H1 (cell line): ENCODE results near the gene IL23A. TPM values are rescaled to one million over a fixed set of nuclear protein-coding genes. Genes with fewer than 3 reads are reported as not detected.

Experiments used
- CTCF ChIA-PET: fragments of 300-600 bp; sonication (Branson Sonifier 250); formaldehyde crosslinking; loops from one replicate; lab custom pipeline; 2021; ENCODE audit not compliant: partially characterized antibody; lab: Charles Lee
- POLR2A ChIA-PET: fragments of 300-600 bp; sonication (Branson Sonifier 250); formaldehyde crosslinking; loops from one replicate; lab custom pipeline; 2021; ENCODE audit warnings: inconsistent platforms; ENCODE audit not compliant: partially characterized antibody; lab: Charles Lee
- DNase-seq, 2 experiments: peaks; one replicate each; pipeline versions ENCODE4 v3.0.0 to v3.0.0-alpha.2; 2010 to 2022; ENCODE audit warnings: low spot score in 2 of 2, low read depth in 1 of 2, mixed read lengths in 1 of 2
- FAIRE-seq: peaks from 2 replicates; lab custom pipeline; 2011; peaks lifted over from hg19 to GRCh38; lab: Jason Lieb, UNC
- H2AFZ ChIP-seq: 2 replicates; pipeline ENCODE4 v1.8.1; 2012; ENCODE audit warnings: low read length, inconsistent platforms
- H2AK5ac ChIP-seq: 2 replicates; pipeline ENCODE4 v1.6.1; 2013; ENCODE audit warnings: low read depth, low read length
- H2BK120ac ChIP-seq: replicated peaks from 2 replicates; pipeline ENCODE3; 2013; ENCODE audit warnings: low read depth, low read length, inconsistent platforms
- H2BK12ac ChIP-seq: 2 replicates; pipeline ENCODE4 v1.6.1; 2013; ENCODE audit warnings: low read depth, low read length
- H2BK15ac ChIP-seq: 2 replicates; pipeline ENCODE4 v1.6.1; 2013; ENCODE audit warnings: low read length
- H2BK20ac ChIP-seq: 2 replicates; pipeline ENCODE4 v1.6.1; 2013; ENCODE audit warnings: low read length
- H2BK5ac ChIP-seq: 2 replicates; pipeline ENCODE4 v1.6.1; 2013; ENCODE audit warnings: low read depth, low read length
- H3K14ac ChIP-seq: 2 replicates; pipeline ENCODE4 v1.6.1; 2013; ENCODE audit warnings: inconsistent platforms; ENCODE audit not compliant: insufficient read length
- H3K18ac ChIP-seq: 2 replicates; pipeline ENCODE4 v1.6.1; 2013; ENCODE audit warnings: low read length; ENCODE audit errors: extremely low read depth
- H3K23ac ChIP-seq: 2 replicates; pipeline ENCODE4 v1.6.1; 2013; ENCODE audit warnings: inconsistent platforms; ENCODE audit not compliant: insufficient read length
- H3K23me2 ChIP-seq: 2 replicates; pipeline ENCODE4 v1.6.1; 2013; ENCODE audit warnings: low read depth, low read length
- H3K27ac ChIP-seq: 2 replicates; pipeline ENCODE4 v1.6.1; 2011; ENCODE audit warnings: low read depth, low read length, inconsistent platforms
- H3K27me3 ChIP-seq, 4 experiments: replicated peaks in 1 of 4; 1 replicate in 1 of 4; 2 replicates in 3 of 4; pipeline versions ENCODE4 v1.6.1 to v1.8.1; 2011 to 2013; ENCODE audit warnings: low read length in 3 of 4, mild to moderate bottlenecking in 3 of 4, inconsistent platforms in 2 of 4, mixed read lengths in 2 of 4, moderate library complexity in 1 of 4; ENCODE audit not compliant: control insufficient read depth in 3 of 4, insufficient read depth in 3 of 4; ENCODE audit errors: extremely low read depth in 1 of 4
- H3K36me3 ChIP-seq, 4 experiments: 2 replicates each; pipeline versions ENCODE4 v1.6.1 to v1.8.1; 2011 to 2013; ENCODE audit warnings: mild to moderate bottlenecking in 4 of 4, low read length in 3 of 4, moderate library complexity in 2 of 4, control low read depth in 1 of 4, inconsistent platforms in 1 of 4; ENCODE audit not compliant: insufficient read depth in 4 of 4, control insufficient read depth in 2 of 4
- H3K4ac ChIP-seq: replicated peaks from 2 replicates; pipeline ENCODE3; 2013; ENCODE audit warnings: low read length, low read depth, mixed read lengths, inconsistent platforms; ENCODE audit not compliant: insufficient read length
- H3K4me1 ChIP-seq, 4 experiments: replicated peaks in 1 of 4; 1 replicate in 1 of 4; 2 replicates in 3 of 4; pipeline versions ENCODE4 v1.6.1 to v1.8.1; 2011 to 2013; ENCODE audit warnings: low read length in 3 of 4, inconsistent platforms in 2 of 4, mixed read lengths in 1 of 4; ENCODE audit not compliant: insufficient read depth in 4 of 4, control insufficient read depth in 3 of 4
- H3K4me2 ChIP-seq, 2 experiments: 2 replicates each; pipeline versions ENCODE4 v1.6.1 to v1.8.1; 2011 to 2013; ENCODE audit warnings: low read depth in 2 of 2, low read length in 2 of 2, control low read depth in 1 of 2, inconsistent platforms in 1 of 2, mild to moderate bottlenecking in 1 of 2; ENCODE audit not compliant: insufficient read depth in 1 of 2
- H3K4me3 ChIP-seq, 4 experiments: fragments of 200-600, 300-600 bp in 1 of 4; sonication (generic), shearing (Covaris generic), sonication (Bioruptor Twin) in 1 of 4; 2 replicates each; pipeline versions ENCODE4 v1.5.1 to v1.8.1; 2011 to 2016; ENCODE audit warnings: low read length in 4 of 4, low read depth in 3 of 4, control low read depth in 2 of 4, inconsistent platforms in 2 of 4, mild to moderate bottlenecking in 2 of 4, mixed read lengths in 1 of 4, moderate library complexity in 1 of 4; ENCODE audit not compliant: insufficient read depth in 2 of 4; ENCODE audit errors: extremely low read depth in 1 of 4
- H3K56ac ChIP-seq: replicated peaks from 2 replicates; pipeline ENCODE3; 2013; ENCODE audit warnings: low read depth, mild to moderate bottlenecking, mixed read lengths, low read length, inconsistent platforms; ENCODE audit not compliant: insufficient read length
- H3K79me1 ChIP-seq: 2 replicates; pipeline ENCODE4 v1.6.1; 2013; ENCODE audit warnings: low read depth, low read length, control low read depth
- H3K79me2 ChIP-seq, 2 experiments: 2 replicates each; pipeline versions ENCODE4 v1.6.1 to v1.8.1; 2012 to 2013; ENCODE audit warnings: low read length in 2 of 2, mild to moderate bottlenecking in 2 of 2, inconsistent platforms in 1 of 2; ENCODE audit not compliant: insufficient read depth in 2 of 2, control insufficient read depth in 1 of 2
- H3K9ac ChIP-seq, 4 experiments: replicated peaks in 1 of 4; 1 replicate in 1 of 4; 2 replicates in 3 of 4; pipeline versions ENCODE4 v1.6.1 to v1.8.1; 2011 to 2013; ENCODE audit warnings: low read depth in 3 of 4, low read length in 3 of 4, control low read depth in 2 of 4, mild to moderate bottlenecking in 2 of 4, moderate library complexity in 2 of 4, inconsistent platforms in 1 of 4; ENCODE audit errors: extremely low read depth in 1 of 4
- H3K9me3 ChIP-seq, 2 experiments: 2 replicates each; pipeline versions ENCODE4 v1.6.1 to v1.8.1; 2012 to 2013; ENCODE audit warnings: mild to moderate bottlenecking in 2 of 2, moderate library complexity in 2 of 2, control low read depth in 1 of 2, inconsistent platforms in 1 of 2, low read depth in 1 of 2, low read length in 1 of 2, mixed read lengths in 1 of 2; ENCODE audit not compliant: insufficient read depth in 2 of 2
- H4K20me1 ChIP-seq, 2 experiments: replicated peaks in 1 of 2; 2 replicates each; pipeline versions ENCODE3 to v1.8.1; 2011 to 2013; ENCODE audit warnings: inconsistent platforms in 2 of 2, low read length in 2 of 2, mild to moderate bottlenecking in 1 of 2; ENCODE audit not compliant: insufficient read depth in 2 of 2, control insufficient read depth in 1 of 2
- H4K5ac ChIP-seq: 2 replicates; pipeline ENCODE4 v1.6.1; 2013; ENCODE audit warnings: low read length, low read depth, mixed read lengths, inconsistent platforms; ENCODE audit not compliant: insufficient read length
- H4K8ac ChIP-seq: 2 replicates; pipeline ENCODE4 v1.8.0; 2013; ENCODE audit warnings: mild to moderate bottlenecking, moderate library complexity, low read length, inconsistent platforms; ENCODE audit not compliant: insufficient read depth; ENCODE audit errors: extremely low read depth
- H4K91ac ChIP-seq: replicated peaks from 2 replicates; pipeline ENCODE3; 2013; ENCODE audit warnings: low read length, mixed read lengths, inconsistent platforms; ENCODE audit not compliant: insufficient read length
- ATF2 ChIP-seq: IDR thresholded peaks from 2 replicates; pipeline ENCODE4 v1.6.1; 2012; ENCODE audit warnings: low read length, inconsistent platforms
- EGR1 ChIP-seq: IDR thresholded peaks from 2 replicates; pipeline ENCODE4 v1.6.1; 2011; ENCODE audit warnings: low read depth, low read length, borderline replicate concordance
- EZH2 ChIP-seq: fragments of 200-600 bp; sonication (generic); IDR thresholded peaks from 2 replicates; pipeline ENCODE4 v1.7.1; 2012; ENCODE audit warnings: low read depth, mild to moderate bottlenecking, moderate library complexity, low read length, inconsistent platforms; ENCODE audit not compliant: severe bottlenecking
- FOSL1 ChIP-seq: IDR thresholded peaks from 2 replicates; pipeline ENCODE4 v1.6.1; 2011; ENCODE audit warnings: mild to moderate bottlenecking, low read depth, low read length, moderate library complexity; ENCODE audit not compliant: insufficient read depth
- POLR2A ChIP-seq, 2 experiments: IDR thresholded peaks; 1 replicate in 1 of 2; 2 replicates in 1 of 2; pipeline ENCODE4 v1.6.1; 2011; ENCODE audit warnings: low read depth in 2 of 2, low read length in 2 of 2, mild to moderate bottlenecking in 2 of 2; ENCODE audit errors: control extremely low read depth in 1 of 2
- YY1 ChIP-seq: IDR thresholded peaks from 2 replicates; pipeline ENCODE4 v1.6.1; 2011; ENCODE audit warnings: low read depth, mild to moderate bottlenecking, low read length
- WGBS, 2 experiments: shearing (Covaris generic) in 1 of 2; methylation state at CpG; one replicate each; pipeline versions ENCODE4 v1.1.6 to v1.1.7; 2013 to 2015; ENCODE audit warnings: low lambda C conversion rate in 2 of 2, mixed read lengths in 2 of 2, inconsistent platforms in 1 of 2, low coverage in 1 of 2, missing lambda C conversion rate in 1 of 2; ENCODE audit not compliant: insufficient replicate concordance in 2 of 2, insufficient coverage in 1 of 2, insufficient read length in 1 of 2; ENCODE audit errors: extremely low coverage in 1 of 2, missing lambda C conversion rate in 1 of 2; 5-methylcytosine and 5-hydroxymethylcytosine counted together
- polyA plus RNA-seq, 7 experiments: library from polyadenylated mRNA; depleted of rRNA in 3 of 7; stranded (reverse) in 5 of 7; unstranded in 2 of 7; fragments of >200 nt in 5 of 7; fragments of 200-250 nt in 2 of 7; gene quantifications; 1 replicate in 5 of 7; 2 replicates in 1 of 7; 4 replicates in 1 of 7; pipeline versions ENCODE4 v1.2.1 to v1.2.3, GENCODE V29; 2011 to 2013; ENCODE audit warnings: missing spikeins in 2 of 7, mixed read lengths in 2 of 7
- total RNA-seq: library from RNA; stranded (reverse); fragmentation: NEBNext Ultra II Directional; extraction: Animal tissue kit (Norgen Biotek cat#: 25700); gene quantifications from 2 replicates; pipeline ENCODE4 v1.2.1, GENCODE V29; 2021

IL23A gene
- total and polyA plus RNA-seq, 2 of the 8 experiments (the other 6 are each of a cell fraction or from before 2014, with no cell fraction given) = 2.3 to 3.6 TPM

GRCh38 chr12:56300644-56301464 lies 37.8 kb upstream of the IL23A start:
- Histone ChIP-seq H3K14ac (no peak overlapping the region), H2BK12ac (peak overlapping the region; percentile 77; the same call in 1 of the 2 replicates), H3K18ac (peak overlapping the region; percentile 86), H3K27me3 (no peaks in the 10 kb centered on the region), H2BK120ac (no peak overlapping the region), H3K4me3 (peak overlapping the region; percentile 34 to 99 (median 96); a peak in 7 of 8 replicates), H3K9ac (peak overlapping the region in 3 of 4 experiments; percentile 0 to 71 (median 49); a peak in 3 of 7 replicates), H2BK15ac (no peak overlapping the region), H4K8ac (peak overlapping the region; percentile 63; the same call in 1 of the 2 replicates), H3K79me2 (peaks cover 12 to 38% of the 10 kb centered on the region in 2 experiments), H3K36me3 (peaks cover 2 to 14% (median 8%) of the 10 kb centered on the region in 4 experiments; a peak in 5 of 8 replicates), H2BK5ac (peak overlapping the region; percentile 86), H3K9me3 (no peaks in the 10 kb centered on the region), H3K56ac (no peak overlapping the region), H3K23ac (no peak overlapping the region), H3K4me2 (peak overlapping the region; percentile 82 to 89), H2AK5ac (no peak overlapping the region), H3K79me1 (no peaks in the 10 kb centered on the region), H3K4ac (no peak overlapping the region), H4K20me1 (peaks cover 0 to 2% of the 10 kb centered on the region in 2 experiments), H3K27ac (peak overlapping the region; percentile 78), H3K4me1 (peaks cover 0 to 9% (median 2%) of the 10 kb centered on the region in 4 experiments; a peak in 4 of 7 replicates), H3K23me2 (peaks cover 3% of the 10 kb centered on the region; the same call in 1 of the 2 replicates), H4K5ac (peak overlapping the region; percentile 10), H2AFZ (no peak overlapping the region), H4K91ac (no peak overlapping the region), H2BK20ac (no peak overlapping the region)
- TF ChIP-seq ATF2 (peak; percentile 49; the same call in 1 of the 2 replicates), FOSL1 (no peak), POLR2A (IDR thresholded peaks at IDR 0.05; ENCODE audit: control extremely low read depth in 1 of 2, low read depth in 2 of 2, low read length in 2 of 2) (peak; percentile 23 to 67; a peak in 2 of 3 replicates), EGR1 (no peak), YY1 (peak; percentile 17; the same call in 1 of the 2 replicates), EZH2 (no peak)
- DNase-seq (peak in 1 of 2 experiments; percentile 46), FAIRE-seq (no peak)
- CTCF ChIA-PET = interaction anchor here (0.5 to 1.6 kb wide), 6 partner anchors 22 to 1902 kb away, joined by 3 to 4 read pairs (median 3); partner anchors contain the start of gene SMARCC2
- POLR2A ChIA-PET = interaction anchor here (0.7 to 2.1 kb wide), 13 partner anchors 17 to 184 kb away, joined by 3 to 14 read pairs (median 4); partner anchors contain the start of genes ANKRD52, COQ10A, IL23A and PAN2
- WGBS, 2 experiments = 60% methylated on average over 20 of the region's 21 CpGs; no CpG with 5 or more reads in 1 of the 2 experiments
